ENCODE results near the gene WASF2.
A peak's percentile ranks its signal among the peaks of the same experiment; 100 is the strongest.
"Not testable (repeated sequence)": the region's sequence is repeated elsewhere in the genome, so short reads cannot be mapped to it uniquely, and the experiment has no call there.

The WASF2 gene

GRCh38 chr1:27521336-27521831 is 31.4 kb upstream of the WASF2 start:
- peak; percentile 63 for DNase-seq (ENCODE audit: low spot score)

GRCh38 chr1:27520651-27521050 is 30.7 kb upstream of the WASF2 start:
- DNase-seq (ENCODE audit: low spot score): no peak

GRCh38 chr1:27519331-27520258 is 29.6 kb upstream of the WASF2 start:
- no peak for DNase-seq (ENCODE audit: low spot score)

DNA sequence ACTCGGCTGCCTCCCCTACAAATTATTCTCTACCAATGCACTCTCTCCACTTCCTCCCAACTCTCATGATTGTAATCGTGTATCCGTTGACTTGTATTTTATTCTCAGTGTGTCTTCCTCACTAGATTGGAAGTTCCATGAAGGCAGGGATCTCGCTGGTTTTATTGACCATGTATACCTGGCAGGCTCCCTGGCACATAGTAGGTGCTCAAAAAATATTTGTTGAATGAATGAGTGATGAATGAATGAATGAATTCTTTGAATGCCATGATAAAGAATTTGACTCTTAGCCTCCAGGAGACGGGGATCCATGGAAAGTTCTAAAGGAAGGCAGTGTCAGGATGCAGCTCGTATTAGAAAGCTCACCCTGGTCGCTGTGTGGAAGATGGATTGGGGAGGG is 28.8 kb upstream of the WASF2 start:
- DNase-seq (ENCODE audit: low spot score): no peak

DNA sequence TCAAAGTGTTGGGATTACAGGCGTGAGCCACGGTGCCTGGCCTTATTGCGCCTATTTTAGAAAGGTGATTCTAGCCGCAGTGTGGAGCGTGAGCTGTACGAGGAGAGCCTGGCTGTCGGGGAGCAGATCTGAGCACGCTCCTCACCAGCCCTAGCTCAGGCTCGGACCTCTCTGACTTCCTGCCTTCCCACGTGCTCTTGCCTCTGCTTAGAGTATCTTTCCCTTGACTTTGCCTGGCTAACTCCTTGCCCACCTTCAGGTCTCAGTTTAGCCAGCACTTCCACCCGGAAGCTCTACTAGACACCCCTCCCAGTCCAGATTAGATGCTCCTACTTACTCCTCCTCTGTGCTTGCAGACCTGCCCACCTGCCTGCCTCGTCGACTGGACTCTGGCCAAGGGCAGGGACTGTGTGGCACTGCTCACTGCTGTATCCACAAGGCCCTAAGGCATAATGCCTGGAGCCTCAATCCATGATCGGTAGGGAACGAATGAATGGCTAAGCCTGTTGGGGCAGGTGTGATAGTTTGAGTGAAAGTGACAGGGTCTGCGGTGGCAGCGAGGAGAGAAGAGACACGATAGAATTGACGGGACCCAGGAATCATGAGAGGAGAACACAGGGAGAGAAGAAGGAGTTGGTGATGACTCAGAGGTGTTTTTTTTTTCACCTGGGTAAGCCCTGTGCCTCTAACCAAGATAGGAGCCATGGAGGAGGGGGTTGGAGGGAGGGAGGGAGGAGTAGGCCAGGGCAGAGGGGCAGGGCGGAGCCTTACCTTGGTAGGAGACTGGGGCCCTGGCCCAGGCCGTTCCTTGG is 28.1 kb upstream of the WASF2 start:
- no peak for DNase-seq (ENCODE audit: low spot score)

DNA sequence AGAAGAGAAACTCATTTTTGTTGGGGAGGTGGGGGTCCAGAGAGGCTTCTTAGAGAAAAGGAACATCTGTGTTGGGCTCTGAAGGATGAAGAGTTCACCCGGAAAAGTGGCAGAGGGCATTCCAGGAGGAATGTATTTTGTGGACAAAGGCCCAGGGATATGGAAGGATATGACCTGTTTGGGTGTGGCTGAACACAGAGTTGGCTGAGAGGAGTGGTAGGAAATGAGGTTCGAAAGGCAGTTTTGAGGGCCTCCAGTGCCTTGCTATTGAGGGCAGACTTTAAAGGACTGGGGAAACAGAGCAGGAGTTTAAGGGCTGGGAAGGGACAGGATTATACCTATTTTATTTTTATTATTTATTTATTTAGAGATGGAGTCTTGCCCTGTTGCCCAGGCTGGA is 27.3 kb upstream of the WASF2 start:
- no peak for DNase-seq (ENCODE audit: low spot score)

DNA sequence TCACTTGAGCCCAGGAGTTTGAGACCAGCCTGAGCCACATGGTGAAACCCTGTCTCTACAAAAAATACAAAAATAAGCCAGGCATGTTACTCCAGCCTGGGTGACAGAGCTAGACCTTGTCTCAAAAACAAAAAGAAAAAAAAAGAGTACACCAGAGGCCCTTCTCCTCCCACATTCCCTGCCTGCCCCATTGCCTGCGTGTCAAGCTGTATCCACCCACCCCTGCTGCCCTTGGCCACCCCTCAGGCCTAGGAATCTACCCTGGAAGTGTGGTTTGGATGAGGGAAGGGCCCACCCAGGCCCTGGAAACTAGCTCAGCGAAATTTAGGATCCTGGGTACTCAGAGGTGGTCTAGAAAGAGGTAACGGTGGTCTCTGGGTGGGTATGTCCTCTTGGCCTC is 25.7 kb upstream of the WASF2 start:
- no peak for DNase-seq (ENCODE audit: low spot score)

GRCh38 chr1:27513958-27514357 is 24.0 kb upstream of the WASF2 start:
- DNase-seq (ENCODE audit: low spot score): no peak

GRCh38 chr1:27513528-27513927 is 23.6 kb upstream of the WASF2 start:
- DNase-seq (ENCODE audit: low spot score): no peak

- no peak for DNase-seq (ENCODE audit: low spot score)
Observed at GRCh38 chr1:27509127-27510080, 19.4 kb upstream of the WASF2 start.

- DNase-seq (ENCODE audit: low spot score): no peak
Observed at GRCh38 chr1:27507960-27508665, 18.1 kb upstream of the WASF2 start.

DNA sequence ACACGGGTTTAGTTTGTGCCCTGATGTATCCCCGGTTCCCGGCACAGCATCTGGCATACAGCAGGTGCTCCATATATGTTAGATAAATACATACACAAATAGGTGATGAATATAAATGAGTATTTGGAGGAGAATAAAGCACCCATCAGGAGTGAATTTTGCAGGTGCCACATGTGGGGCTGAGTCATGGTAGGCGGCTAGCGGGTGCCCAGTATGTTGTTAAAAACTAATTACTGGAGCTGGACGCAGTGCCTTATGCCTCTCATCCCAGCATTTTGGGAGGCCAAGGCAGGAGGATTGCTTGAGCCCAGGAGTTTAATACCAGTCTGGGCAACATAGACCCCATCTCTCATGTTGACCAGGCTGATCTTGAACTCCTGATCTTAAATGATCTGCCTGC is 16.7 kb upstream of the WASF2 start:
- DNase-seq (ENCODE audit: low spot score): no peak

- DNase-seq (ENCODE audit: low spot score): no peak
Observed at GRCh38 chr1:27505420-27505680, 15.4 kb upstream of the WASF2 start.

DNA sequence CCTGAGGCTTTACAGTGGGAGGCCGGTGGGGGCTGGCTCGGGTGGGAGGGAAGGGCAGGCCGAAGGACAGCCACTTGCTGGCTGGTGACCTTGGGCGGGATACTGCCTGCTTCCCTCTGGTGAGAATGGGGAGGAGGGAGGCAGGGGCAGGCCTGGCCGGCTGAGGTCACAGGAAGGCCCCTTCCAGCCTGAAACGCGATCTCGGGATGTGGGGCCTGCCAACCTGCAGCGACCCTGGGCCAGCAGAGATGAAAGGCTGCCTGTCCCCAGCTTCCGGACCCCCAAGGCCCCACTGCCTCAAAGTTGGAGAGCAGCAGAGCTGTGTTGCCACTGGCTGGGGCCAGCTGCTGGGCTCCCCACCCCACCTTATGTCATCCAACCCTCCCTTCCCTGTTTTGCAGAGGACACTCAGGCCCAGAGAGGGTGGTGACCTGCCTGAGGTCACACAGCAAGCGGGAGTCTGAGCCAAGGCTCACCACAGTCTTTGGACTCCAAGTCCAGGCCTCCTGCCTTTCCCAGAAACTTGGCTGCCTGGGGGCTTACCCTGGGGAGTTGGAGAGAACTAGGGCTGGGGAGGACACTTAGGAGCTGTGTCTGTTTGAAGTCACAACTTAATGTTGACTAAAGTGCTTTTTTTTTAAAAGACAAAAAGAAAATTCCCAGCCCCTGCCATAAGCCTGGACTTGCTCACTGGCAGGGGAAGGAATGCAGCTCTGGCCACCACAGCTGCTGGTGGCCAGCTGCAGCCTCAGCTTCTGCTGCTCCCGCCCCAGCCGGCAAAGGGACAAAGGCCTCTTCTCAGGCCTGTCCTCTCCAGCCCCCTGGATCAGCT is 14.8 kb upstream of the WASF2 start:
- peak; percentile 81 for DNase-seq (ENCODE audit: low spot score)

DNA sequence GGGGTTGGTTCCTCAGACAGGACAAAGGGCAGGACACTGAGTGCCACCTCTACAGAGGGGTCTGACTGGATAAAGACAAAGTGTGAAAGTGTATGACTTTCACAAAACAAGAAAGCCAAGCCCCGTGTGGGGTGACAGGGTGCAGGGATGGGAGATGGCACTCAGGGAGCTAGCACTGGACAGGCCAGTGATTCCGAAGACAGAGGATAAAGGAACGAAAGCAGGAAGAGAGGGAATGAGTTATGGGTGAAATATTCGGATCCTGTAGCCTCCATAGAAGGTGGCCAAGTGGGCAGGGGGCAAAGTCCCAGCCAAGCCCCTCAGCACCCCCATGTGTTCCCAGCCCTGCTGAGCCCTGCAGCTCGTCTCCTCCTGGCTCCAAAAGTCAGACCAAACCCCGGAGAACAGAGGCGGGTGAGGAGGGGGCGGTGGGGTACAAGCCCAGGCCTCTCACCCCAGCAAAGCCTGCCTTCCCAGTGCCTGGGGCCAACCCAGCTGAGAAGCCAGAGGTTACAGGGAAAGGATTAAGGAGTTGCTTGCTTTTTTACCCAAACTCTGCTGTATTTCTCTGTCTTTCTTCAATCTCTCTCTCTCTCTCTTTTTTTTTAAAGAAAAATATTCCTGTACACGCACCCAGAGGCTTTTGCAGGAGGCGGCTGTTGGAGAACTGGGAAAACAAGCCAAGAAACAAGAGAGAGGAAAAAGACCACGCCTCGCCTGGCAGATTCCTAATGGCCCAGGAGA is 14.0 kb upstream of the WASF2 start:
- DNase-seq (ENCODE audit: low spot score): peak; percentile 28

DNA sequence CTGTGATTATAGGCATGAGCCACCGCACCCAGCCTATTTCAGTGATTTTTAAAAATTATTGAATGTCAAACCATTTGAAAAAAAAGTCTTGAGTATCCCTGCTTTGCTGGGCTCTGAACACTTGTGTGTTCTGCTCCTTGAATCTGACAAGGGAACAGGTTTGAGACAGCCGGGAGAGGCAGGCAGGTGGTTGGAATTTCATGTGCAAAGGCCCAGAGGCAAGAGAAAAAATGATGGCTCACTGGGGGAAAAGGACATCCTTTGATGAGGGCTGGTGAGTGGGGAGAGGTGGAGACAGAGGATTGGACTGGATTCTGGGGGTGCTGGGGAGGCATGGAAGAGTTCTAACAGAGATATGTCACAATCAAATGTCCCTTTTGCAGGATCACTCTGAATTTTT is 13.1 kb upstream of the WASF2 start:
- no peak for DNase-seq (ENCODE audit: low spot score)

GRCh38 chr1:27501159-27501558 is 11.2 kb upstream of the WASF2 start:
- not testable (repeated sequence) for DNase-seq (ENCODE audit: low spot score)

DNA sequence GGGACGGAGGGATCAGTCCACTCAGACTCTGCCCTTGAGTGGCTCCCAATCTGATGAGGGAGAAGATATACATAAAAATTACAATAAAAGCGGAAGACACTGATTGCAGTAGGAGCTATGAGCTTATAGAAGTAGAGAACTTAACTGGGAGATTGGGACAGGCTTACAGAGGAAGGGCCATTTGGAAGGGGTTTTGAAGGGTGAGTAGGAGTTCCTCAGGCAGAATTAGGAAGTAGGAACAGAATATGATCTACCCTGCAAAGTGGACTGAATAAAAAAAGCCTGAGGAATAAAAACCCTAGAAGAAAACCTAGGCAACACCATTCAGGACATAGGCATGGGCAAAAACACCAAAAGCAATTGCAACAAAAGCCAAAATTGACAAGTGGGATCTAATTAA is 9.2 kb upstream of the WASF2 start:
- no peak for DNase-seq (ENCODE audit: low spot score)

GRCh38 chr1:27496604-27497155 is 6.7 kb upstream of the WASF2 start:
- no peak for DNase-seq (ENCODE audit: low spot score)

GRCh38 chr1:27492796-27493195 is 2.8 kb upstream of the WASF2 start:
- DNase-seq (ENCODE audit: low spot score): no peak

Measured in GM03348 (cell line).